Right lung (tissue), 10 donors: ENCODE measurements around the gene RIMBP3C. TPM values are rescaled to one million over a fixed set of nuclear protein-coding genes. Genes with fewer than 3 reads are reported as not detected.
"Not testable (repeated sequence)": the region's sequence is repeated elsewhere in the genome, so short reads cannot be mapped to it uniquely, and the experiment has no call there.

Experiments used
- DNase-seq, 2 donors: peaks; one replicate each; pipeline ENCODE4 v3.0.0-alpha.2; 2013
- long read RNA-seq, 8 donors: transcript quantifications; one replicate each; lab custom pipeline, GENCODE V29; 2026
- polyA plus RNA-seq, 5 donors: library from polyadenylated mRNA; unstranded; fragments of 120-200 nt; gene quantifications; one replicate each; pipeline versions ENCODE4 v1.2.1 to v1.2.3, GENCODE V29; 2013; ENCODE audit warnings: inconsistent platforms in 1 of 5, low replicate concordance in 1 of 5; ENCODE audit not compliant: insufficient read length in 5 of 5, insufficient read depth in 1 of 5

The RIMBP3C gene
- under 1 TPM in 4 of 5 donors, not detected in 1; 0.09 to 0.27 (median 0.24) TPM for polyA plus RNA-seq
- long read RNA-seq, donor 1: 0 reads
- long read RNA-seq, donor 2: 0 reads
- long read RNA-seq, donor 3: 0 reads
- long read RNA-seq, donor 4: 0 reads
- long read RNA-seq, donor 5: 0 reads
- long read RNA-seq, donor 6: 0 reads
- long read RNA-seq, donor 7: 0 reads
- long read RNA-seq, donor 8: 0 reads

- not testable (repeated sequence) for DNase-seq
Observed at GRCh38 chr22:21551361-21551760, at the start of gene RIMBP3C. Gene RIMBP3C (minus strand): TSS chr22:21551461. CDS start chr22:21550976, 485 bp downstream.

- no peak for DNase-seq
Observed at GRCh38 chr22:21599053-21599893, 48.0 kb upstream of the RIMBP3C start.

- DNase-seq: no peak
Observed at GRCh38 chr22:21598302-21598701, 47.0 kb upstream of the RIMBP3C start.

GRCh38 chr22:21596356-21597135 lies 45.3 kb upstream of the RIMBP3C start:
- DNase-seq: not testable (repeated sequence)

GRCh38 chr22:21594865-21595452 lies 43.7 kb upstream of the RIMBP3C start:
- DNase-seq: no peak

- DNase-seq: no peak
Observed at GRCh38 chr22:21593406-21594232, 42.4 kb upstream of the RIMBP3C start.

- no peak for DNase-seq
Observed at GRCh38 chr22:21592422-21592821, 41.2 kb upstream of the RIMBP3C start.

GRCh38 chr22:21591695-21592094 lies 40.4 kb upstream of the RIMBP3C start:
- DNase-seq: no peak

- no peak for DNase-seq
Observed at GRCh38 chr22:21590809-21591641, 39.8 kb upstream of the RIMBP3C start.

- DNase-seq: no peak
Observed at GRCh38 chr22:21589396-21589795, 38.1 kb upstream of the RIMBP3C start.

GRCh38 chr22:21587803-21588611 lies 36.7 kb upstream of the RIMBP3C start:
- DNase-seq: no peak

GRCh38 chr22:21585389-21585788 lies 34.1 kb upstream of the RIMBP3C start:
- DNase-seq: no peak

GRCh38 chr22:21582801-21583740 lies 31.8 kb upstream of the RIMBP3C start:
- DNase-seq: no peak

- not testable (repeated sequence) for DNase-seq
Observed at GRCh38 chr22:21581009-21581713, 29.9 kb upstream of the RIMBP3C start.

GRCh38 chr22:21580623-21581007 lies 29.4 kb upstream of the RIMBP3C start:
- DNase-seq: not testable (repeated sequence)

GRCh38 chr22:21579474-21579851 lies 28.2 kb upstream of the RIMBP3C start:
- no peak for DNase-seq

GRCh38 chr22:21573750-21574494 lies 22.7 kb upstream of the RIMBP3C start:
- no peak for DNase-seq
